GM18951 (cell line): ENCODE data around the gene SH3PXD2B.

Experiments used
- POLR2A ChIP-seq: IDR thresholded peaks from 4 replicates; pipeline ENCODE4 v1.6.1; 2011; ENCODE audit warnings: mild to moderate bottlenecking; ENCODE audit not compliant: insufficient read length, insufficient read depth; ENCODE audit errors: extremely low read depth
- in situ Hi-C: fragments of 300-500 bp; cut with MboI; formaldehyde crosslinking; loops from one replicate; pipeline ENCODE4 v1.12.0; 2022; ENCODE audit warnings: low sequenced_read_pairs, mixed read lengths, inconsistent platforms; ENCODE audit not compliant: unreplicated experiment

The SH3PXD2B gene

DNA sequence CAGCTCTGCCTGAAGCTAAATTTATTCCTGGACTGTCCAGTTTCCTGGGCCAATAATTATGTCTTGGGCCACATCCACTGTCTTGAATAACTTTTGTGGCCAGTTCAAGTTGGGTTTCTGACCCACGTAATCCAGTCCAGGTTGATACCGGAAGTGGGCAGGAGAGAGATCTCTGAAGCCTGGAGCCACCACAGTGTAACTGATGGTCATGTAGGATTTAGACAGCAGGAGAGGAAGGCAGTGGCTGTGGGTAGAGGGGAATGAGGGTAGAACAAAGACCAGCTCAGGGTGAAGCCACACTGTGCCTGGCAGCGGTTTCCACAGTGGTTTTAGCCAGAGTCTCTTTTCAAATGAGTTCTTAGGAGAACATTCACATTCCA is 30.2 kb downstream of the SH3PXD2B start:
- no peak for TF ChIP-seq POLR2A
- in situ Hi-C loops, result no loop called here

DNA sequence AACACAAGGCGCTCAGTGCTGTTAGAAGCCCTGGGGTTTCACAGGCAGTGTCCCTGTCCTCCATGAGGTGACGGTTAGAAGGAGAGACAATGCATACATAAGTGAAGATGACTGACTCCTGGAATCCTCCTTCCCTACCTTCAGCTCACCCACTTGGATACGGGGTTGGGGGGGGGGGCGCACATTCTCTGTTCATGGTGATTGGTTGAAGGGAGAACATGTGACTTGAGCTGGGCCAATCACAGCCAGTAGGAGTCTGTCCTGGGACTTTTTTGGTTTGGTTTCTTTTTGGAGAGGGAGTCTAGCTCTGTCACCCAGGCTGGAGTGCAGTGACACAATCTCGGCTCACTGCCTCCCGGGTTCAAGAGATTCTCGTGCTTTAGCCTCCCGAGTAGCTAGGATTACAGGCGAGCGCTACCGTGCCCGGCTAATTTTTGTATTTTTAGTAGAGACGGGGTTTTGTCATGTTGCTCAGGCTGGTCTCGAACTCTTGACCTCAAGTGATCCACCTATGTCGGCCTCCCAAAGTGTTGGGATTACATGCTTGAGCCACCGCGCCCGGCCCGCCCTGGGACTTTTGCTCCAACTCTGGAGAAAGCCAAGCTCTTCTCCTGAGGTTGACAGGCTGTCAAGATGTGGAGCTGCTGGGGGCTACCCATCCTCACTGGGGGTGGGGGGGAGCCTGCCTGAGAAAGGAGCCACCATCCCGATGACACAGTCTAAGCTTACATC is 30.8 kb downstream of the SH3PXD2B start:
- in situ Hi-C loops, result no loop called here
- TF ChIP-seq POLR2A, result no peak

DNA sequence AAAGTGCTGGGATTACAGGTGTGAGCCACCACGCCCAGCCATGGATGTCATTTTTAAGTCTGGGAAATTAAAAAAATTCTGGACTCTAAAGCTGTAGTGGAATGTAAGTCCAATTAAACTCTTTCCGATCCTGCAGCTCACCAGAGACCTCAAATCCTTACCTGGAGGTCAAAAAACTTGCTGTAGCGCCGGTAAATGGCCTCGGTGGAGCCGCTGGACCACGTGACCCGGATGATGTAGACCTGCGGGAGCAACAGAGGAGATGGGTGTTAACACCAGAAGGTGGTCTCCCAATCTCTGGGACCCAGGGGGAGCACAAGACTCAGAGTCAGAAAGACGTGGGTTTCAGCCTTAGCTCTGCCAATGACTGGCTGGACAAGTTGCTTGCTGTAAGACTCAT is 32.1 kb downstream of the SH3PXD2B start:
- no peak for TF ChIP-seq POLR2A
- in situ Hi-C loops, result no loop called here

- no peak for TF ChIP-seq POLR2A
- in situ Hi-C loops, result no loop called here
Observed at GRCh38 chr5:172421020-172421419, 33.3 kb downstream of the SH3PXD2B start.

GRCh38 chr5:172420235-172420939 is 33.9 kb downstream of the SH3PXD2B start:
- no peak for TF ChIP-seq POLR2A
- in situ Hi-C loops, result no loop called here

GRCh38 chr5:172418862-172419814 is 35.2 kb downstream of the SH3PXD2B start:
- TF ChIP-seq POLR2A, result no peak
- in situ Hi-C loops, result no loop called here

GRCh38 chr5:172417983-172418630 is 36.2 kb downstream of the SH3PXD2B start:
- in situ Hi-C loops, result no loop called here
- TF ChIP-seq POLR2A, result no peak

DNA sequence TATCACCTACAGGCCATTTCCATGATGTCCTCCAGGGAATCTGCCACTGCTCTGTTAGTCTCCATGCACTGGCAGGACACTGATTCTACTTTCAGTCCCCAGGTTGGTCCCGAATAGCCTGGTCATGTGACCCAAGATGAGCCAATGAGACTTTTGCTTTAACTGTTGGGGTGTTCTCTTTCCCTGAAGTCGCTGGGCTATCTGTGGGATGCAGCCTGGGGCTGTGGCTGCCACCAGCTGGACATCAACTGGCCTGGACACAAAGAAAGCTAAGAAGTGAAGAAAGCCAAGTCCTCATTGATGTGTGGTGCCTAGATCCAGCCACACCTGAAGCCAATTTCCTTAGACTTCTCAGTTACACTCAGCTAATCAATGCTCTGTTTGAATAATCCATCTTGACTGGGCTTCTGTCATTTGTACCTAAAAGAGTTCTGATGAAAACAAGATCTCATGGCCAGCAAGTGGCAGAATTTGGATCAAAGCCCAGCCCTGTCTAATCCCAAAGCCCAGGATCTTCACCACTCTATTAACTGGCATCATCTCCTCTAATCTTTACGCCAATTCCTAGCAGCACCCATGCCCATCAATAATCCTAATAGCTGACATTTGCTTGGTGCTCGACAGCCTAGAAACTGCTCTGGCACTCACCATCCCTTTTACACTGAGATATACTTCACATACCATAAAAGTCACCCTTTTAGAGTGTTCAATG is 37.0 kb downstream of the SH3PXD2B start:
- in situ Hi-C loops, result no loop called here
- TF ChIP-seq POLR2A, result no peak

GRCh38 chr5:172415362-172416275 is 38.7 kb downstream of the SH3PXD2B start:
- TF ChIP-seq POLR2A, result no peak
- in situ Hi-C loops, result no loop called here

DNA sequence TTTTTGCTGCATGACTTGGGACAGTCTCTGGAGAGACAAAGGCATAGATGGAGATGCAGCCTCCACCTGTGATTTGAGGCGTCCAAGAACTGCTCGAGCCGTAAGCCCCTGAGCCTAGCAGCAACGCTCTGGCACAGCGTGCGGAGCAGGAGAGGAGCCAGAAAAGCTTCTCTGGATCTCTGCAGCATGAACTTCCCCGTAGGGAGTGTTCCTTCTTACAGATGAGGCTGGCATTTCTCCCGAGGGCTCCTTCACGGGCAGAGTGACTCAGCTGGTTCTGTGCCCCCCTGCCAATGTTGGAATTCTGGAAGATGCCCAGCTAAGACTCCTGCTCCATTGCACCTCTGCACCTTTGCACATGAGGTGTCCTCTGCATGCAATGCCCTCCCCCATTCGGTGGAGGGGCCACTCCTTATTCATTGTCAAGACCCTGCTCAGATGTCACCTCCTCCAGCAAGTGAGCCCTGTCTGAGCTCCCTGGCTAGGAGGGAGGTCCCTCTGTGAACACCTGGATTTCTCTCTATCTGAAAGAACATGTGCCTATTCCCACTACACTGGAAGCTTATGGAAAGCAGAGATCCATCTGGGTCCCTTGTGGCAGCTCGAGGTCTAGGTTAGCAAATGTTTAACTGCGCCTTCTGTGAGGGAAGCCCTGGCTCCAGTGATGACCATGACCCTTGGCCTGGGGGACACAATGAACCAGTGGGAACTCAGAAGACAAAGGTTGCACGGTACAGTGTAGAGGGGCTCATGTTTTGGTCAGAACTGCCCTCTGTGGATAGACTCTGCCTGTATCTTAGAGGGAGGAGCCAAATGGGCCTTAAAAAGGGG is 39.6 kb downstream of the SH3PXD2B start:
- no peak for TF ChIP-seq POLR2A
- in situ Hi-C loops, result no loop called here
